ENCODE results near the gene PRUNE2. TPM values are rescaled to one million over a fixed set of nuclear protein-coding genes. Genes with fewer than 3 reads are reported as not detected.

Gene PRUNE2
- total RNA-seq, 2 experiments from 2014 or later = 0.38 to 0.72 TPM

DNA sequence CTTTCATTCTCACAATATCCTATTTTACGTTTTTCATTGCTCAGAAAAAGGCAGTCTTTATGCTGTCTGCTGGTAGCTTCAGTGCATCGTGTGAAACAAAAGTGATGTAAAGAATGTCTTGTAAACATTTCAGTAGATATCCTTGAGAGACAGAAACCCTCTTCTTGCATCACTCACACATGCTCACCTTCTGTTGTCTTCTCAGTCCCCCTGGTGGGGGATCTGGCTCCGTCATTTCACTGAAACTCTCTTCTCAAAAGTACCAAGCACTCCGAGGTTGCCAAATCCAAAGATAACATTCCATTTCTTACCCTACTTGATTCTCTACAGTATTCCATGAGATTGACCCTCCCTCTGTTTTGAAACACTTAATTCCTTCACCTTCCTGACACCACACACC lies 187.7 kb downstream of the PRUNE2 start:
- Mint-ChIP-seq H3K27me3 (peaks cover 11% of the 10 kb centered on the region), H3K9me3 (no peaks in the 10 kb centered on the region), H3K27ac (no peak overlapping the region), H3K4me3 (no peak overlapping the region), H3K36me3 (ENCODE audit: low read depth) (no peaks in the 10 kb centered on the region), H3K4me1 (ENCODE audit: low read depth) (no peaks in the 10 kb centered on the region)
- ChIA-PET POLR2A (no interaction called here), CTCF (interaction anchor here (1.9 kb wide), 1 partner anchor 14 kb away, joined by 5 read pairs; no protein-coding TSS in a partner anchor)
- ATAC-seq = no peak
- no peak for DNase-seq
- TF ChIP-seq CTCF (IDR thresholded peaks at IDR 0.05) = no peak
- intact Hi-C loops (cut with micrococcal nuclease) = no loop called here

DNA sequence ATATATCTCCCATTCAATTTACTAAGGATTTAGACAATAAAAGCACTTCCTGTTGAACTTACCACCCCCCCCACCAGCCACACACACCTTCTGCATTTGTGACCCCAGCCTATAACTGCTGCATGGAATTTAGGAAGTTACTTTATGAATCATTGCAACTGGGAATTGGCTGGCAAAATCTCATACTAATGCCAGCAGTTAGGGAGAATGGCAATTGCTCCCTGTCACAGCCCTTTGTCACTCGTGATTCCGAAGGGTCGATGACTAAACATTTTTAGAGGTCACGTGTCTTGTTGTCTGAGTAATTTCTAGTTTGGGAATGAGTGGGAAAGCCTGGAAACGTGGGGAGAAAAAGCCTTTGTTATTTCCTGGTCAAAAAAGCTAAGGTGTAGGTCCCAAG lies 188.3 kb downstream of the PRUNE2 start:
- Mint-ChIP-seq H3K27me3 (peaks cover 10% of the 10 kb centered on the region), H3K36me3 (ENCODE audit: low read depth) (no peaks in the 10 kb centered on the region), H3K4me3 (no peak overlapping the region), H3K9me3 (no peaks in the 10 kb centered on the region), H3K27ac (no peak overlapping the region), H3K4me1 (ENCODE audit: low read depth) (no peaks in the 10 kb centered on the region)
- ChIA-PET CTCF (interaction anchor here (1.9 kb wide), 1 partner anchor 13 kb away, joined by 5 read pairs; no protein-coding TSS in a partner anchor), POLR2A (no interaction called here)
- no peak for ATAC-seq
- DNase-seq = no peak
- intact Hi-C loops (cut with micrococcal nuclease) = no loop called here
- TF ChIP-seq CTCF (IDR thresholded peaks at IDR 0.05) = no peak

DNA sequence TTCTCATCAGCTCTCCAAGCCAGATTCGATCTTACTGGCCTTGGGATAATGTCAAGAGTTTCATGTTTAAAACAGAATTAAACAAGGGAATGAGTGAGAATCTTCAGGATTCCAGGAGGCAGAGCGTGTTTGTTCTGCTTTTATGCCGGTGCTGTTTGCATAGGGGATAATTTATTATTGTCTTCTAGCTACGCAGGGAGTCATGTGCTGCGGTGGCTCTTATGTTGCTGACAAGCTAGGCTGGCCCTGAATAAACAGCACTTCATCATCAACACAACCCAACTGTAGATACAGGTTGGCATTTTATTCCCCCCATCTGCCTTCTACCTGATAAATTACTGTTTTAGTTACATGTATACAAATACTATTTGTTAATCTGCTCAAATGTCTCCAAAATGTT lies 188.7 kb downstream of the PRUNE2 start:
- H3K36me3 Mint-ChIP-seq (ENCODE audit: low read depth) = no peaks in the 10 kb centered on the region
- ATAC-seq (no peak), DNase-seq (no peak)
- TF ChIP-seq CTCF (IDR thresholded peaks at IDR 0.05) = no peak
- peaks cover 10% of the 10 kb centered on the region for H3K27me3 Mint-ChIP-seq
- intact Hi-C loops (cut with micrococcal nuclease) = no loop called here
- no peaks in the 10 kb centered on the region for H3K9me3 Mint-ChIP-seq
- ChIA-PET POLR2A (no interaction called here), CTCF (interaction anchor here (1.9 kb wide), 1 partner anchor 13 kb away, joined by 5 read pairs; no protein-coding TSS in a partner anchor)
- no peak overlapping the region for H3K4me3 Mint-ChIP-seq
- no peak overlapping the region for H3K27ac Mint-ChIP-seq
- no peaks in the 10 kb centered on the region for H3K4me1 Mint-ChIP-seq (ENCODE audit: low read depth)

DNA sequence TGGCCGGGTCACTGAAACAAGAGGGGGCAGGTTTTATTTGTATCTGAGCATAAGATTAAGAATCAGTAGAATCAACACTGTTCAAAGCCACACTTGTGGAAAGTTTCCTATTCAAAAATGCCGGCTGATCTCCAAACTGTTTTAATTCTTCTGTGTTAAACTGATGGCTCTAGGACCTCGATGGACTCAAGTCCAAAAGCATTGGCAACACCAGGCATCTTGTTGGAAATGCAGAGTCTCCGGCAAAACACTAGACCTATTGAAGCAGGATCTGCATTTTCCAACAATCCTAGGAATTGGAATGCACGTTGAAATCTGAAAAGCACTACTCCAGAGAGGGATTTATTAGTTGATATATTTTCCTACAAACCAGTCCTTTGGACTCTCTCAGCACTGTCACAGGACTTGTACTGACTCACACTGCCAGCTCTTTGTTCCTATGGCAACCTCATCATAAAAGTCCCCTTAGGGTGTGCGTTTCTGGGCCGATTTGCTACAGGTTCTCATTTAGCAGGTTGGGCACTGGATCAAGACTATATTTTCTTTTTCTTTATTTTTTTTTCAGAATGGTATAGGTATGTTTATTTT lies 189.7 kb downstream of the PRUNE2 start:
- Mint-ChIP-seq H3K27me3 (peaks cover 10% of the 10 kb centered on the region), H3K27ac (no peak overlapping the region), H3K4me1 (ENCODE audit: low read depth) (no peaks in the 10 kb centered on the region), H3K36me3 (ENCODE audit: low read depth) (no peaks in the 10 kb centered on the region), H3K4me3 (no peak overlapping the region), H3K9me3 (no peaks in the 10 kb centered on the region)
- POLR2A ChIA-PET = no interaction called here
- ATAC-seq (no peak), DNase-seq (no peak)
- TF ChIP-seq CTCF (IDR thresholded peaks at IDR 0.05) = no peak
- intact Hi-C loops (cut with micrococcal nuclease) = no loop called here
- CTCF ChIA-PET = interaction anchor here (1.9 kb wide), 1 partner anchor 12 kb away, joined by 5 read pairs; no protein-coding TSS in a partner anchor

- H3K27me3 Mint-ChIP-seq = peaks cover 14% of the 10 kb centered on the region
- no peak overlapping the region for H3K27ac Mint-ChIP-seq
- ChIA-PET POLR2A (no interaction called here), CTCF (no interaction called here)
- intact Hi-C loops (cut with micrococcal nuclease) = no loop called here
- H3K4me3 Mint-ChIP-seq = no peak overlapping the region
- ATAC-seq (no peak), DNase-seq (no peak)
- no peaks in the 10 kb centered on the region for H3K9me3 Mint-ChIP-seq
- TF ChIP-seq CTCF (IDR thresholded peaks at IDR 0.05) = no peak
- H3K4me1 Mint-ChIP-seq (ENCODE audit: low read depth) = no peaks in the 10 kb centered on the region
- no peaks in the 10 kb centered on the region for H3K36me3 Mint-ChIP-seq (ENCODE audit: low read depth)
These were observed 192.5 kb downstream of the PRUNE2 start for GRCh38 chr9:76713381-76713780.

All from activated CD8-positive, alpha-beta T cell treated with anti-CD3 and anti-CD28 coated beads for 36 hours (primary cell).